ENCODE results near the gene SLC22A2. TPM values are rescaled to one million over a fixed set of nuclear protein-coding genes. Genes with fewer than 3 reads are reported as not detected.

Gene SLC22A2
- total and polyA plus RNA-seq, 2 experiments from 2014 or later, result not detected

GRCh38 chr6:160300076-160300695 is 41.6 kb upstream of the SLC22A2 start:
- no peak for TF ChIP-seq CTCF (IDR thresholded peaks at IDR 0.05; ENCODE audit: low read depth, low read length)
- no peak overlapping the region for H3K4me3 ChIP-seq

GRCh38 chr6:160299559-160299958 is 40.9 kb upstream of the SLC22A2 start:
- no peak for TF ChIP-seq CTCF (IDR thresholded peaks at IDR 0.05; ENCODE audit: low read depth, low read length)
- no peaks in the 10 kb centered on the region for H3K36me3 ChIP-seq

More at GRCh38 chr6:160300076-160300695, 41.6 kb upstream of the SLC22A2 start:
- Histone ChIP-seq H3K27ac (no peak overlapping the region), H3K4me1 (ENCODE audit: low read depth) (no peaks in the 10 kb centered on the region), H3K27me3 (no peaks in the 10 kb centered on the region), H3K36me3 (no peaks in the 10 kb centered on the region), H3K9me3 (ENCODE audit: low read depth) (no peaks in the 10 kb centered on the region)
- peak in 1 of 2 donors; percentile 1 for DNase-seq (ENCODE audit: low read depth in 1 of 2, low spot score in 1 of 2)

GRCh38 chr6:160298121-160298520 is 39.5 kb upstream of the SLC22A2 start:
- no peaks in the 10 kb centered on the region for H3K4me1 ChIP-seq (ENCODE audit: low read depth)
- TF ChIP-seq CTCF (IDR thresholded peaks at IDR 0.05; ENCODE audit: low read depth, low read length), result no peak
- no peak overlapping the region for H3K27ac ChIP-seq

More at GRCh38 chr6:160299559-160299958, 40.9 kb upstream of the SLC22A2 start:
- no peaks in the 10 kb centered on the region for H3K4me1 ChIP-seq (ENCODE audit: low read depth)
- H3K9me3 ChIP-seq (ENCODE audit: low read depth), result no peaks in the 10 kb centered on the region
- no peak for DNase-seq (ENCODE audit: low read depth in 1 of 2, low spot score in 1 of 2)
- no peak overlapping the region for H3K27ac ChIP-seq
- H3K27me3 ChIP-seq, result no peaks in the 10 kb centered on the region
- H3K4me3 ChIP-seq, result no peak overlapping the region

GRCh38 chr6:160297310-160297709 is 38.7 kb upstream of the SLC22A2 start:
- DNase-seq (ENCODE audit: low read depth in 1 of 2, low spot score in 1 of 2), result peak in 1 of 2 donors; percentile 4
- no peak for TF ChIP-seq CTCF (IDR thresholded peaks at IDR 0.05; ENCODE audit: low read depth, low read length)
- Histone ChIP-seq H3K9me3 (ENCODE audit: low read depth) (no peaks in the 10 kb centered on the region), H3K4me3 (no peak overlapping the region), H3K4me1 (ENCODE audit: low read depth) (no peaks in the 10 kb centered on the region), H3K27ac (no peak overlapping the region), H3K27me3 (no peaks in the 10 kb centered on the region), H3K36me3 (no peaks in the 10 kb centered on the region)

More at GRCh38 chr6:160298121-160298520, 39.5 kb upstream of the SLC22A2 start:
- no peak for DNase-seq (ENCODE audit: low read depth in 1 of 2, low spot score in 1 of 2)
- Histone ChIP-seq H3K9me3 (ENCODE audit: low read depth) (no peaks in the 10 kb centered on the region), H3K4me3 (no peak overlapping the region), H3K27me3 (no peaks in the 10 kb centered on the region), H3K36me3 (no peaks in the 10 kb centered on the region)

GRCh38 chr6:160293844-160294243 is 35.2 kb upstream of the SLC22A2 start:
- Histone ChIP-seq H3K9me3 (ENCODE audit: low read depth) (no peaks in the 10 kb centered on the region), H3K4me3 (no peak overlapping the region), H3K36me3 (no peaks in the 10 kb centered on the region), H3K4me1 (ENCODE audit: low read depth) (no peaks in the 10 kb centered on the region), H3K27ac (no peak overlapping the region), H3K27me3 (no peaks in the 10 kb centered on the region)
- peak in 1 of 2 donors; percentile 15 for DNase-seq (ENCODE audit: low read depth in 1 of 2, low spot score in 1 of 2)
- TF ChIP-seq CTCF (IDR thresholded peaks at IDR 0.05; ENCODE audit: low read depth, low read length), result no peak

Data from cardiac muscle cell (in vitro differentiated cells and primary cell).